SU-DHL-6 (cell line): ENCODE data around the gene TPI1.

Source experiments
- EZH2phosphoT487 ChIP-seq: fragments of 200-600 bp; sonication (generic), shearing (Covaris generic); conservative IDR thresholded peaks from 2 replicates; pipeline ENCODE4 v1.6.1; 2018; ENCODE audit warnings: mild to moderate bottlenecking, antibody characterized with exemption, low read length, moderate library complexity, mixed read lengths
- TF ChIP-seq, protein P1 (sequence below): fragments of 200-600 bp; sonication (generic); IDR thresholded peaks from one replicate; pipeline ENCODE4 v1.5.1; 2017; ENCODE audit warnings: antibody characterized with exemption, mild to moderate bottlenecking, low read length, moderate library complexity; ENCODE audit not compliant: insufficient read depth, poor library complexity, severe bottlenecking

DNA sequence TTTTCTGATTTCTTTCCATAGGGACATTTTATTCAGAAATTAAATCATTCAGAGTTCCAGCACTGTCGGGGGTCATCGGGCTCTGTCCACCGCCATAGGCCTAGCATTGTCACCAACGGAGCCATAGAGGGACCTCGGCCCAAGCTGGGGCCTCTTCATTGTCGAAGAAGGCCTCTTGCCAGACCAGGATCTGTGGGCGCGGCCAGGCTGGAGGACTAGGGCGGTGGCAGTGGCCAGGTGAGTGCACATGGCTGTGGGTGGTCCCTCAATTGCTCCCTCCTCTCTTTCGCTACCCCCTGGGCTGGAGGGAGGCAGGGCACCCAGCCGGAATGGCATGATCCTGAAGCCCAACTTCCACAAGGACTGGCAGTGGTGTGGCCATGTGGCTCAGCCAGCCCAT is 16.4 kb downstream of the TPI1 start:
- TF ChIP-seq, protein P1, sequence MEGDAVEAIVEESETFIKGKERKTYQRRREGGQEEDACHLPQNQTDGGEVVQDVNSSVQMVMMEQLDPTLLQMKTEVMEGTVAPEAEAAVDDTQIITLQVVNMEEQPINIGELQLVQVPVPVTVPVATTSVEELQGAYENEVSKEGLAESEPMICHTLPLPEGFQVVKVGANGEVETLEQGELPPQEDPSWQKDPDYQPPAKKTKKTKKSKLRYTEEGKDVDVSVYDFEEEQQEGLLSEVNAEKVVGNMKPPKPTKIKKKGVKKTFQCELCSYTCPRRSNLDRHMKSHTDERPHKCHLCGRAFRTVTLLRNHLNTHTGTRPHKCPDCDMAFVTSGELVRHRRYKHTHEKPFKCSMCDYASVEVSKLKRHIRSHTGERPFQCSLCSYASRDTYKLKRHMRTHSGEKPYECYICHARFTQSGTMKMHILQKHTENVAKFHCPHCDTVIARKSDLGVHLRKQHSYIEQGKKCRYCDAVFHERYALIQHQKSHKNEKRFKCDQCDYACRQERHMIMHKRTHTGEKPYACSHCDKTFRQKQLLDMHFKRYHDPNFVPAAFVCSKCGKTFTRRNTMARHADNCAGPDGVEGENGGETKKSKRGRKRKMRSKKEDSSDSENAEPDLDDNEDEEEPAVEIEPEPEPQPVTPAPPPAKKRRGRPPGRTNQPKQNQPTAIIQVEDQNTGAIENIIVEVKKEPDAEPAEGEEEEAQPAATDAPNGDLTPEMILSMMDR: no peak
- TF ChIP-seq EZH2phosphoT487: no peak
